Measurements from ENCODE around the gene ABCF2. TPM values are rescaled to one million over a fixed set of nuclear protein-coding genes. Genes with fewer than 3 reads are reported as not detected.

Gene ABCF2
- polyA plus RNA-seq, 1 donor (not counting 4 experiments of a cell fraction or from before 2014, with no cell fraction given): 33.3 TPM

DNA sequence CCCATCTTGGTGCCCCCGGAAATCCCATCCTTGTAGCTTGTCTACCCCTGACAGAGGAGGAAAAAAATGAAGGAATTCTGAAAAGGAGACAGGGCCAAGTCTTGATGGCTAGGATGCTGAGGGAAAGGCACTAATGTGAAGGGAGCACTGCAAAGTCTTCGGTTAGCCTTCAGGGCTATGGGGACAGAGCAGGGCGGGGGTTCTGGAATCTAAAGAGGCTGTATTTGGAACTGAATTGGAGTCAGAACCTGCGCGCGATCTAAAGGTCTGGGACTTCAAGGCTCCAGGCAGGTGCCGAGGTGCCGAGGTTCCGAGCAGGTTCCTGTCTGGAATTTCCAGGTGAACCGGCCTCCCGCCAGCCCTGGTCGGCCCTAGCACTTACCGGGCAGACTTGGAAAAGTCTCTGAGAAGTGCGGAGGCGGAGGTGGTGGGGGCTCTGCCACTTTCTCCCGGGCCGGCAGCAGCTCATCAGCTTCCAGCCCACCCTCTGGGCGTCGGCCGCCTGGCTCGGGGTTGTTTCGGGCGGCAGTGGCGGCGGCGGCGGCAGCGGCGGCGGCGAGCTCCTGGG lies 60.3 kb downstream of the ABCF2 start:
- FAIRE-seq (no peak), DNase-seq (ENCODE audit: low read depth, low spot score) (no peak)
- Histone ChIP-seq H3K9ac (ENCODE audit: control insufficient read depth, extremely low read depth, insufficient read depth, low read length) (no peak overlapping the region), H3K79me2 (ENCODE audit: control insufficient read depth, insufficient read depth, low read length) (no peaks in the 10 kb centered on the region), H2AFZ (ENCODE audit: control insufficient read depth, low read length) (no peak overlapping the region), H4K20me1 (ENCODE audit: control insufficient read depth, extremely low read depth, insufficient read depth, low read length) (peaks cover 5% of the 10 kb centered on the region), H3K4me3 (ENCODE audit: control insufficient read depth in 2 of 3, extremely low read depth in 1 of 3, insufficient read depth in 2 of 3, low read depth in 1 of 3, low read length in 3 of 3) (no peak overlapping the region), H3K9me3 (ENCODE audit: control insufficient read depth, low read depth, low read length) (no peaks in the 10 kb centered on the region), H3K36me3 (ENCODE audit: control insufficient read depth in 2 of 2, extremely low read depth in 1 of 2, insufficient read depth in 2 of 2, low read length in 2 of 2) (no peaks in the 10 kb centered on the region), H3K27me3 (ENCODE audit: control insufficient read depth, extremely low read depth, insufficient read depth, low read length) (peaks cover 64% of the 10 kb centered on the region), H3K4me2 (ENCODE audit: control insufficient read depth, extremely low read depth, insufficient read depth, low read depth, low read length) (peak overlapping the region; percentile 16), H3K27ac (ENCODE audit: control insufficient read depth, insufficient read depth, low read length) (no peak overlapping the region), H3K9me1 (ENCODE audit: control insufficient read depth, extremely low read depth, insufficient read depth, low read length) (no peaks in the 10 kb centered on the region), H3K4me1 (ENCODE audit: control insufficient read depth, extremely low read depth, insufficient read depth, low read length) (no peaks in the 10 kb centered on the region)
- dilution Hi-C loops (cut with MboI; ENCODE audit: extremely low pct_ligation_motif_present, low sequenced_read_pairs): no loop called here
- TF ChIP-seq, protein P1, sequence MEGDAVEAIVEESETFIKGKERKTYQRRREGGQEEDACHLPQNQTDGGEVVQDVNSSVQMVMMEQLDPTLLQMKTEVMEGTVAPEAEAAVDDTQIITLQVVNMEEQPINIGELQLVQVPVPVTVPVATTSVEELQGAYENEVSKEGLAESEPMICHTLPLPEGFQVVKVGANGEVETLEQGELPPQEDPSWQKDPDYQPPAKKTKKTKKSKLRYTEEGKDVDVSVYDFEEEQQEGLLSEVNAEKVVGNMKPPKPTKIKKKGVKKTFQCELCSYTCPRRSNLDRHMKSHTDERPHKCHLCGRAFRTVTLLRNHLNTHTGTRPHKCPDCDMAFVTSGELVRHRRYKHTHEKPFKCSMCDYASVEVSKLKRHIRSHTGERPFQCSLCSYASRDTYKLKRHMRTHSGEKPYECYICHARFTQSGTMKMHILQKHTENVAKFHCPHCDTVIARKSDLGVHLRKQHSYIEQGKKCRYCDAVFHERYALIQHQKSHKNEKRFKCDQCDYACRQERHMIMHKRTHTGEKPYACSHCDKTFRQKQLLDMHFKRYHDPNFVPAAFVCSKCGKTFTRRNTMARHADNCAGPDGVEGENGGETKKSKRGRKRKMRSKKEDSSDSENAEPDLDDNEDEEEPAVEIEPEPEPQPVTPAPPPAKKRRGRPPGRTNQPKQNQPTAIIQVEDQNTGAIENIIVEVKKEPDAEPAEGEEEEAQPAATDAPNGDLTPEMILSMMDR (optimal IDR thresholded peaks at IDR 0.05 in 1 of 3, IDR thresholded peaks at IDR 0.05 in 1 of 3, conservative IDR thresholded peaks at IDR 0.05 in 1 of 3; ENCODE audit: extremely low read depth in 1 of 3, insufficient read depth in 2 of 3, low read length in 3 of 3): no peak
- peak; percentile 96 for TF ChIP-seq EZH2 (IDR thresholded peaks at IDR 0.05; ENCODE audit: low read length)

Other genes starting within 250 kb of the ABCF2 start
- 0.03 TPM in 1 of 3 replicates, not detected in the others for gene KCNH2, start 248.9 kb downstream of the ABCF2 start, polyA plus RNA-seq
- gene NOS3, start 236.2 kb downstream of the ABCF2 start, polyA plus RNA-seq: 0.77 to 1.2 TPM (median 0.95 TPM) in 3 replicates
- gene ATG9B, start 202.7 kb downstream of the ABCF2 start, polyA plus RNA-seq: 0.12 to 0.21 TPM (median 0.19 TPM) in 3 replicates
- 15.5 to 25.2 TPM (median 24.6 TPM) in 3 replicates for gene ABCB8, start 198.8 kb downstream of the ABCF2 start, polyA plus RNA-seq
- 0.24 to 0.97 TPM (median 0.35 TPM) in 3 replicates for gene ASIC3, start 178.7 kb downstream of the ABCF2 start, polyA plus RNA-seq
- 19.3 to 26.3 TPM (median 22.8 TPM) in 3 replicates for gene CDK5, start 169.3 kb downstream of the ABCF2 start, polyA plus RNA-seq
- gene SLC4A2, start 167.6 kb downstream of the ABCF2 start, polyA plus RNA-seq: 33.8 to 49.5 TPM (median 45.7 TPM) in 3 replicates
- gene FASTK, start 146.4 kb downstream of the ABCF2 start, polyA plus RNA-seq: 27.2 to 39.3 TPM (median 31.4 TPM) in 3 replicates
- 12.2 to 22.3 TPM (median 14.6 TPM) in 3 replicates for gene TMUB1, start 143.7 kb downstream of the ABCF2 start, polyA plus RNA-seq
- 64.3 to 96.7 TPM (median 83.2 TPM) in 3 replicates for gene AGAP3, start 140.7 kb downstream of the ABCF2 start, polyA plus RNA-seq
- gene GBX1, start 59.5 kb downstream of the ABCF2 start, polyA plus RNA-seq: not detected in 3 replicates
- not detected in 3 replicates for gene ASB10, start 40.0 kb downstream of the ABCF2 start, polyA plus RNA-seq
- gene H2BK1, start 16.7 kb downstream of the ABCF2 start, polyA plus RNA-seq: not detected in 3 replicates
- 16.2 to 33.0 TPM (median 26.0 TPM) in 3 replicates for gene CHPF2, start 5.3 kb upstream of the ABCF2 start, polyA plus RNA-seq
- gene SMARCD3, start 21.5 kb upstream of the ABCF2 start, polyA plus RNA-seq: 3.0 to 6.0 TPM (median 3.1 TPM) in 3 replicates
- 27.0 to 34.6 TPM (median 30.6 TPM) in 3 replicates for gene NUB1, start 114.6 kb upstream of the ABCF2 start, polyA plus RNA-seq
- not detected in 3 replicates for gene WDR86, start 182.8 kb upstream of the ABCF2 start, polyA plus RNA-seq
- not detected in 3 replicates for gene CRYGN, start 212.9 kb upstream of the ABCF2 start, polyA plus RNA-seq

Measured in keratinocyte (primary cell).